Right lobe of liver (tissue), 4 donors: ENCODE results near the gene ERC1.

Source experiments
- POLR2A ChIP-seq: fragments of 450-650 bp; IDR thresholded peaks from one replicate; pipeline ENCODE4 v1.6.1; 2017; ENCODE audit warnings: antibody characterized with exemption, mild to moderate bottlenecking
- TF ChIP-seq, protein P1 (sequence below), 4 donors: fragments of 200-600 bp in 3 of 4; fragments of 450-650 bp in 1 of 4; IDR thresholded peaks; one replicate each; pipeline versions ENCODE4 v1.5.1 to v1.8.0; 2016 to 2022; ENCODE audit warnings: antibody characterized with exemption in 4 of 4, mild to moderate bottlenecking in 2 of 4
- donor health status: DM: no; HTN: no; CAD: no.
- donor health status: DM: no; HTN: no; CAD: no.
- donor health status: DM: no; HTN: yes; CAD: no.

GRCh38 chr12:979349-979748, 11.7 kb upstream of the ERC1 start:
- TF ChIP-seq, protein P1, sequence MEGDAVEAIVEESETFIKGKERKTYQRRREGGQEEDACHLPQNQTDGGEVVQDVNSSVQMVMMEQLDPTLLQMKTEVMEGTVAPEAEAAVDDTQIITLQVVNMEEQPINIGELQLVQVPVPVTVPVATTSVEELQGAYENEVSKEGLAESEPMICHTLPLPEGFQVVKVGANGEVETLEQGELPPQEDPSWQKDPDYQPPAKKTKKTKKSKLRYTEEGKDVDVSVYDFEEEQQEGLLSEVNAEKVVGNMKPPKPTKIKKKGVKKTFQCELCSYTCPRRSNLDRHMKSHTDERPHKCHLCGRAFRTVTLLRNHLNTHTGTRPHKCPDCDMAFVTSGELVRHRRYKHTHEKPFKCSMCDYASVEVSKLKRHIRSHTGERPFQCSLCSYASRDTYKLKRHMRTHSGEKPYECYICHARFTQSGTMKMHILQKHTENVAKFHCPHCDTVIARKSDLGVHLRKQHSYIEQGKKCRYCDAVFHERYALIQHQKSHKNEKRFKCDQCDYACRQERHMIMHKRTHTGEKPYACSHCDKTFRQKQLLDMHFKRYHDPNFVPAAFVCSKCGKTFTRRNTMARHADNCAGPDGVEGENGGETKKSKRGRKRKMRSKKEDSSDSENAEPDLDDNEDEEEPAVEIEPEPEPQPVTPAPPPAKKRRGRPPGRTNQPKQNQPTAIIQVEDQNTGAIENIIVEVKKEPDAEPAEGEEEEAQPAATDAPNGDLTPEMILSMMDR (IDR thresholded peaks at IDR 0.05), result no peak
- no peak for TF ChIP-seq POLR2A
